ENCODE data around the gene RPS4Y2.

Gene RPS4Y2

GRCh38 chrY:20755808-20756207 is at the start of gene RPS4Y2:
TSS of gene RPS4Y2 (plus strand) at chrY:20756108. CDS start at chrY:20756164, 56 bp downstream.
- Mint-ChIP-seq H3K4me1 (ENCODE audit: low read depth) (no peaks in the 10 kb centered on the region), H3K4me3 (no peak within 1 kb of the TSS), H3K9me3 (ENCODE audit: low read depth) (no peaks in the 10 kb centered on the region), H3K27me3 (no peaks in the 10 kb centered on the region), H3K36me3 (no peaks in the 10 kb centered on the region), H3K27ac (no peak within 1 kb of the TSS)

- peaks cover 3% of the 10 kb centered on the region for H3K4me1 Mint-ChIP-seq (ENCODE audit: low read depth)
- peaks cover 3% of the 10 kb centered on the region for H3K36me3 Mint-ChIP-seq
- no peaks in the 10 kb centered on the region for H3K27me3 Mint-ChIP-seq
- no peak overlapping the region for H3K27ac Mint-ChIP-seq
- H3K9me3 Mint-ChIP-seq (ENCODE audit: low read depth), result no peaks in the 10 kb centered on the region
- no peak overlapping the region for H3K4me3 Mint-ChIP-seq
These were observed 41.5 kb upstream of the RPS4Y2 start for GRCh38 chrY:20714391-20714790.

GRCh38 chrY:20726184-20726907 is 29.6 kb upstream of the RPS4Y2 start:
- Mint-ChIP-seq H3K27me3 (no peaks in the 10 kb centered on the region), H3K36me3 (no peaks in the 10 kb centered on the region), H3K9me3 (ENCODE audit: low read depth) (no peaks in the 10 kb centered on the region), H3K27ac (no peak overlapping the region), H3K4me3 (no peak overlapping the region), H3K4me1 (ENCODE audit: low read depth) (no peaks in the 10 kb centered on the region)

GRCh38 chrY:20735200-20735599 is 20.7 kb upstream of the RPS4Y2 start:
- Mint-ChIP-seq H3K4me3 (no peak overlapping the region), H3K27ac (no peak overlapping the region), H3K36me3 (no peaks in the 10 kb centered on the region), H3K4me1 (ENCODE audit: low read depth) (peaks cover 6% of the 10 kb centered on the region), H3K9me3 (ENCODE audit: low read depth) (no peaks in the 10 kb centered on the region), H3K27me3 (no peaks in the 10 kb centered on the region)

- no peak overlapping the region for H3K4me3 Mint-ChIP-seq
- no peaks in the 10 kb centered on the region for H3K36me3 Mint-ChIP-seq
These were observed 16.1 kb upstream of the RPS4Y2 start for GRCh38 chrY:20739806-20740205.

GRCh38 chrY:20740609-20741008 is 15.3 kb upstream of the RPS4Y2 start:
- Mint-ChIP-seq H3K9me3 (ENCODE audit: low read depth) (no peaks in the 10 kb centered on the region), H3K4me3 (no peak overlapping the region), H3K27ac (no peak overlapping the region), H3K36me3 (no peaks in the 10 kb centered on the region), H3K27me3 (no peaks in the 10 kb centered on the region), H3K4me1 (ENCODE audit: low read depth) (peaks cover 23% of the 10 kb centered on the region)

More at GRCh38 chrY:20739806-20740205, 16.1 kb upstream of the RPS4Y2 start:
- H3K27ac Mint-ChIP-seq, result no peak overlapping the region
- no peaks in the 10 kb centered on the region for H3K9me3 Mint-ChIP-seq (ENCODE audit: low read depth)
- H3K4me1 Mint-ChIP-seq (ENCODE audit: low read depth), result peaks cover 15% of the 10 kb centered on the region
- no peaks in the 10 kb centered on the region for H3K27me3 Mint-ChIP-seq

GRCh38 chrY:20745060-20745459 is 10.8 kb upstream of the RPS4Y2 start:
- Mint-ChIP-seq H3K36me3 (no peaks in the 10 kb centered on the region), H3K4me1 (ENCODE audit: low read depth) (peaks cover 51% of the 10 kb centered on the region)

GRCh38 chrY:20746919-20747318 is 9.0 kb upstream of the RPS4Y2 start:
- Mint-ChIP-seq H3K9me3 (ENCODE audit: low read depth) (no peaks in the 10 kb centered on the region), H3K27ac (peak overlapping the region; percentile 71), H3K4me1 (ENCODE audit: low read depth) (peaks cover 51% of the 10 kb centered on the region), H3K27me3 (no peaks in the 10 kb centered on the region), H3K4me3 (peak overlapping the region; percentile 25), H3K36me3 (no peaks in the 10 kb centered on the region)

More at GRCh38 chrY:20745060-20745459, 10.8 kb upstream of the RPS4Y2 start:
- H3K9me3 Mint-ChIP-seq (ENCODE audit: low read depth), result no peaks in the 10 kb centered on the region
- H3K27me3 Mint-ChIP-seq, result no peaks in the 10 kb centered on the region
- H3K27ac Mint-ChIP-seq, result peak overlapping the region; percentile 61
- peak overlapping the region; percentile 25 for H3K4me3 Mint-ChIP-seq

GRCh38 chrY:20763869-20764268 is 8.0 kb downstream of the RPS4Y2 start:
- no peaks in the 10 kb centered on the region for H3K9me3 Mint-ChIP-seq (ENCODE audit: low read depth)
- H3K27me3 Mint-ChIP-seq, result no peaks in the 10 kb centered on the region
- H3K27ac Mint-ChIP-seq, result peak overlapping the region; percentile 52
- H3K4me3 Mint-ChIP-seq, result peak overlapping the region; percentile 38
- peaks cover 29% of the 10 kb centered on the region for H3K4me1 Mint-ChIP-seq (ENCODE audit: low read depth)
- H3K36me3 Mint-ChIP-seq, result no peaks in the 10 kb centered on the region

GRCh38 chrY:20765117-20765516 is 9.2 kb downstream of the RPS4Y2 start:
- no peaks in the 10 kb centered on the region for H3K9me3 Mint-ChIP-seq (ENCODE audit: low read depth)
- no peak overlapping the region for H3K4me3 Mint-ChIP-seq
- H3K36me3 Mint-ChIP-seq, result no peaks in the 10 kb centered on the region
- H3K4me1 Mint-ChIP-seq (ENCODE audit: low read depth), result peaks cover 29% of the 10 kb centered on the region
- H3K27ac Mint-ChIP-seq, result no peak overlapping the region
- H3K27me3 Mint-ChIP-seq, result no peaks in the 10 kb centered on the region

GRCh38 chrY:20770755-20771154 is 14.8 kb downstream of the RPS4Y2 start:
- no peaks in the 10 kb centered on the region for H3K9me3 Mint-ChIP-seq (ENCODE audit: low read depth)
- H3K36me3 Mint-ChIP-seq, result no peaks in the 10 kb centered on the region
- H3K4me1 Mint-ChIP-seq (ENCODE audit: low read depth), result peaks cover 31% of the 10 kb centered on the region
- no peak overlapping the region for H3K27ac Mint-ChIP-seq
- H3K4me3 Mint-ChIP-seq, result no peak overlapping the region
- no peaks in the 10 kb centered on the region for H3K27me3 Mint-ChIP-seq

GRCh38 chrY:20776104-20776503 is 20.2 kb downstream of the RPS4Y2 start:
- Mint-ChIP-seq H3K4me3 (no peak overlapping the region), H3K36me3 (no peaks in the 10 kb centered on the region), H3K4me1 (ENCODE audit: low read depth) (peaks cover 41% of the 10 kb centered on the region), H3K27ac (no peak overlapping the region), H3K27me3 (no peaks in the 10 kb centered on the region), H3K9me3 (ENCODE audit: low read depth) (no peaks in the 10 kb centered on the region)

GRCh38 chrY:20780104-20780654 is 24.3 kb downstream of the RPS4Y2 start:
- Mint-ChIP-seq H3K9me3 (ENCODE audit: low read depth) (no peaks in the 10 kb centered on the region), H3K36me3 (no peaks in the 10 kb centered on the region)

GRCh38 chrY:20780776-20781175 is 24.9 kb downstream of the RPS4Y2 start:
- Mint-ChIP-seq H3K9me3 (ENCODE audit: low read depth) (no peaks in the 10 kb centered on the region), H3K27me3 (no peaks in the 10 kb centered on the region), H3K4me3 (no peak overlapping the region), H3K4me1 (ENCODE audit: low read depth) (peaks cover 65% of the 10 kb centered on the region), H3K36me3 (no peaks in the 10 kb centered on the region), H3K27ac (no peak overlapping the region)

More at GRCh38 chrY:20780104-20780654, 24.3 kb downstream of the RPS4Y2 start:
- Mint-ChIP-seq H3K4me1 (ENCODE audit: low read depth) (peaks cover 59% of the 10 kb centered on the region), H3K27me3 (no peaks in the 10 kb centered on the region), H3K27ac (no peak overlapping the region), H3K4me3 (no peak overlapping the region)

GRCh38 chrY:20781408-20781807 is 25.5 kb downstream of the RPS4Y2 start:
- Mint-ChIP-seq H3K27ac (no peak overlapping the region), H3K36me3 (no peaks in the 10 kb centered on the region), H3K27me3 (no peaks in the 10 kb centered on the region), H3K4me1 (ENCODE audit: low read depth) (peaks cover 62% of the 10 kb centered on the region), H3K9me3 (ENCODE audit: low read depth) (no peaks in the 10 kb centered on the region), H3K4me3 (no peak overlapping the region)

GRCh38 chrY:20784965-20785364 is 29.1 kb downstream of the RPS4Y2 start:
- Mint-ChIP-seq H3K27ac (peak overlapping the region; percentile 24), H3K4me1 (ENCODE audit: low read depth) (peaks cover 63% of the 10 kb centered on the region), H3K4me3 (no peak overlapping the region), H3K9me3 (ENCODE audit: low read depth) (no peaks in the 10 kb centered on the region), H3K27me3 (no peaks in the 10 kb centered on the region), H3K36me3 (no peaks in the 10 kb centered on the region)
